Fibroblast of the aortic adventitia (primary cell): ENCODE measurements around the gene DDX47. TPM values are rescaled to one million over a fixed set of nuclear protein-coding genes. Genes with fewer than 3 reads are reported as not detected.
"Not testable (repeated sequence)": the region's sequence is repeated elsewhere in the genome, so short reads cannot be mapped to it uniquely, and the experiment has no call there.

Source experiments
- DNase-seq: peaks from one replicate; pipeline ENCODE4 v3.0.0-alpha.2; 2010; ENCODE audit warnings: low read depth
- H3K4me3 ChIP-seq: 2 replicates; pipeline ENCODE4 v1.5.1; 2011; ENCODE audit warnings: low read depth, mild to moderate bottlenecking, control low read depth, low read length, moderate library complexity
- CTCF ChIP-seq: IDR thresholded peaks from 2 replicates; pipeline ENCODE4 v1.5.1; 2011; ENCODE audit warnings: mild to moderate bottlenecking, low read length, control low read depth, inconsistent platforms; ENCODE audit not compliant: insufficient read depth
- total RNA-seq: library from RNA; depleted of rRNA; stranded (reverse); fragments of >200 nt; gene quantifications from 2 replicates; pipeline ENCODE4 v1.2.3, GENCODE V29; 2012; ENCODE audit warnings: low replicate concordance

DDX47 gene
- total RNA-seq, 1 donor: 68.4 TPM

GRCh38 chr12:12811343-12811742 is 1.8 kb upstream of the DDX47 start:
- TF ChIP-seq CTCF: no peak
- H3K4me3 ChIP-seq: no peak overlapping the region
- DNase-seq: no peak

GRCh38 chr12:12812174-12812573 is 972 bp upstream of the DDX47 start:
- DNase-seq: no peak
- TF ChIP-seq CTCF: peak; percentile 12
- H3K4me3 ChIP-seq: no peak overlapping the region

- no peak for TF ChIP-seq CTCF
- no peak overlapping the region for H3K4me3 ChIP-seq
- DNase-seq: no peak
Observed at GRCh38 chr12:12812618-12813119, 477 bp upstream of the DDX47 start.

GRCh38 chr12:12817616-12818015 is 4.5 kb downstream of the DDX47 start:
- H3K4me3 ChIP-seq: no peak overlapping the region
- TF ChIP-seq CTCF: no peak
- DNase-seq: no peak

- H3K4me3 ChIP-seq: no peak overlapping the region
- no peak for DNase-seq
- no peak for TF ChIP-seq CTCF
Observed at GRCh38 chr12:12818701-12819100, 5.6 kb downstream of the DDX47 start.

GRCh38 chr12:12819221-12819620 is 6.1 kb downstream of the DDX47 start:
- H3K4me3 ChIP-seq: no peak overlapping the region
- no peak for DNase-seq
- no peak for TF ChIP-seq CTCF

- peak; percentile 96 for DNase-seq
- TF ChIP-seq CTCF: peak; percentile 10
- H3K4me3 ChIP-seq: no peak overlapping the region
Observed at GRCh38 chr12:12819752-12820311, 6.7 kb downstream of the DDX47 start.

GRCh38 chr12:12820376-12820775 is 7.2 kb downstream of the DDX47 start:
- not testable (repeated sequence) for DNase-seq, H3K4me3 ChIP-seq
